G401 (cell line): ENCODE data around the gene ACKR1. TPM values are rescaled to one million over a fixed set of nuclear protein-coding genes. Genes with fewer than 3 reads are reported as not detected.

ENCODE experiments used
- DNase-seq: peaks from one replicate; pipeline ENCODE4 v3.0.0-alpha.2; 2015; ENCODE audit warnings: low spot score
- in situ Hi-C: cut with HindIII; loops from 2 replicates; pipeline ENCODE4 v1.10.0; 2016; ENCODE audit warnings: low sequenced_read_pairs, mixed read lengths
- total RNA-seq: library from RNA; depleted of rRNA; stranded (reverse); fragments of >200 nt; shearing (Covaris generic); gene quantifications from 2 replicates; pipeline ENCODE4 v1.2.3, GENCODE V29; 2014; rRNA removed

Gene ACKR1
- total RNA-seq: not detected in 2 replicates

GRCh38 chr1:159204161-159205141 lies at the start of gene ACKR1:
TSS of gene ACKR1 (plus strand) at chr1:159204875. CDS start at chr1:159204960, 85 bp downstream.
- DNase-seq: no peak
- in situ Hi-C loops: no loop called here

- in situ Hi-C loops: no loop called here
Observed at GRCh38 chr1:159161001-159161718, 43.5 kb upstream of the ACKR1 start.

GRCh38 chr1:159161719-159162026 lies 43.0 kb upstream of the ACKR1 start:
- in situ Hi-C loops: no loop called here
- DNase-seq: no peak

More at GRCh38 chr1:159161001-159161718, 43.5 kb upstream of the ACKR1 start:
- DNase-seq: peak; percentile 86

GRCh38 chr1:159162516-159163265 lies 42.0 kb upstream of the ACKR1 start:
- in situ Hi-C loops: no loop called here
- no peak for DNase-seq

GRCh38 chr1:159163614-159164228 lies 41.0 kb upstream of the ACKR1 start:
- in situ Hi-C loops: no loop called here
- no peak for DNase-seq

- peak; percentile 60 for DNase-seq
- in situ Hi-C loops: no loop called here
Observed at GRCh38 chr1:159168043-159168442, 36.6 kb upstream of the ACKR1 start.

- no peak for DNase-seq
- in situ Hi-C loops: no loop called here
Observed at GRCh38 chr1:159170639-159171038, 34.0 kb upstream of the ACKR1 start.

- in situ Hi-C loops: no loop called here
- peak; percentile 87 for DNase-seq
Observed at GRCh38 chr1:159171254-159171687, 33.4 kb upstream of the ACKR1 start, which contains the start of gene CADM3. TSS of gene CADM3 (plus strand) at chr1:159171615. CDS start at chr1:159171766, 151 bp downstream.

- DNase-seq: peak; percentile 77
- in situ Hi-C loops: no loop called here
Observed at GRCh38 chr1:159171688-159172501, 32.8 kb upstream of the ACKR1 start.

- in situ Hi-C loops: no loop called here
- DNase-seq: peak; percentile 94
Observed at GRCh38 chr1:159172614-159173291, 31.9 kb upstream of the ACKR1 start.

GRCh38 chr1:159173320-159173719 lies 31.4 kb upstream of the ACKR1 start:
- in situ Hi-C loops: no loop called here
- peak; percentile 41 for DNase-seq

- DNase-seq: peak; percentile 4
- in situ Hi-C loops: no loop called here
Observed at GRCh38 chr1:159175571-159175970, 29.1 kb upstream of the ACKR1 start.

- in situ Hi-C loops: no loop called here
- peak; percentile 17 for DNase-seq
Observed at GRCh38 chr1:159177272-159177907, 27.3 kb upstream of the ACKR1 start.

GRCh38 chr1:159179906-159180305 lies 24.8 kb upstream of the ACKR1 start:
- DNase-seq: peak; percentile 94
- in situ Hi-C loops: no loop called here

GRCh38 chr1:159180516-159180915 lies 24.2 kb upstream of the ACKR1 start:
- no peak for DNase-seq
- in situ Hi-C loops: no loop called here

GRCh38 chr1:159181328-159182024 lies 23.2 kb upstream of the ACKR1 start:
- no peak for DNase-seq
- in situ Hi-C loops: no loop called here

- DNase-seq: no peak
Observed at GRCh38 chr1:159184201-159184600, 20.5 kb upstream of the ACKR1 start.

More at GRCh38 chr1:159184201-159184600, 20.5 kb upstream of the ACKR1 start:
- in situ Hi-C loops: no loop called here
